WTC11 (cell line): ENCODE results near the gene GIPR. TPM values are rescaled to one million over a fixed set of nuclear protein-coding genes. Genes with fewer than 3 reads are reported as not detected.
A peak's percentile ranks its signal among the peaks of the same experiment; 100 is the strongest.

Experiments used
- CREB1 ChIP-seq: sonication (generic); formaldehyde crosslinking; IDR thresholded peaks from 2 replicates; pipeline ENCODE4 v1.8.0; 2023; ENCODE audit warnings: mild to moderate bottlenecking, missing genetic modification reagents
- CREM ChIP-seq: sonication (generic); formaldehyde crosslinking; IDR thresholded peaks from 2 replicates; pipeline ENCODE4 v1.8.1; 2022; ENCODE audit warnings: mild to moderate bottlenecking, missing genetic modification reagents, moderate library complexity
- GTF2I ChIP-seq: fragments of 250-450 bp; sonication (Bioruptor Pico); conservative IDR thresholded peaks from 2 replicates; pipeline ENCODE4 v1.4.0; 2021; ENCODE audit warnings: mild to moderate bottlenecking
- SOX15 ChIP-seq: fragments of 250-450 bp; sonication (Bioruptor Pico); IDR thresholded peaks from 2 replicates; pipeline ENCODE4 v1.9.0; 2021; ENCODE audit warnings: mild to moderate bottlenecking
- TCF7 ChIP-seq: sonication (generic); formaldehyde crosslinking; IDR thresholded peaks from 2 replicates; pipeline ENCODE4 v1.8.0; 2022; ENCODE audit warnings: mild to moderate bottlenecking, low read depth, missing genetic modification reagents, moderate library complexity
- ZNF396 ChIP-seq: fragments of 250-450 bp; sonication (Bioruptor Pico); IDR thresholded peaks from 2 replicates; pipeline ENCODE4 v1.8.0; 2021; ENCODE audit warnings: mild to moderate bottlenecking, moderate library complexity, borderline replicate concordance
- total RNA-seq: library from RNA; stranded (reverse); gene quantifications from 3 replicates; pipeline ENCODE4 v1.2.3, GENCODE V29; 2021
- TF ChIP-seq, protein P1 (sequence below): sonication (generic); formaldehyde crosslinking; IDR thresholded peaks from 2 replicates; pipeline ENCODE4 v1.8.1; 2023; ENCODE audit warnings: mild to moderate bottlenecking, missing genetic modification reagents, moderate library complexity
- TF ChIP-seq, protein P2 (sequence below): sonication (generic); formaldehyde crosslinking; conservative IDR thresholded peaks from 2 replicates; pipeline ENCODE4 v1.8.1; 2023; ENCODE audit warnings: mild to moderate bottlenecking, low read depth, missing genetic modification reagents, moderate library complexity
- TF ChIP-seq, protein P3 (sequence below): sonication (generic); formaldehyde crosslinking; IDR thresholded peaks from 2 replicates; pipeline ENCODE4 v1.8.1; 2023; ENCODE audit warnings: mild to moderate bottlenecking, missing genetic modification reagents, borderline replicate concordance
- TF ChIP-seq, protein P4 (sequence below): sonication (generic); formaldehyde crosslinking; IDR thresholded peaks from 2 replicates; pipeline ENCODE4 v1.8.1; 2023; ENCODE audit warnings: mild to moderate bottlenecking, moderate library complexity, missing genetic modification reagents
- TF ChIP-seq, protein P5 (sequence below): sonication (generic); formaldehyde crosslinking; IDR thresholded peaks from 2 replicates; pipeline ENCODE4 v1.8.0; 2022; ENCODE audit warnings: mild to moderate bottlenecking, missing genetic modification reagents
- TF ChIP-seq, protein P6 (sequence below): fragments of 200-600 bp; IDR thresholded peaks from 2 replicates; pipeline ENCODE4 v1.8.0; 2022; ENCODE audit warnings: antibody characterized with exemption

Gene GIPR
- total RNA-seq, 1 experiment from 2014 or later: 1.8 TPM

DNA sequence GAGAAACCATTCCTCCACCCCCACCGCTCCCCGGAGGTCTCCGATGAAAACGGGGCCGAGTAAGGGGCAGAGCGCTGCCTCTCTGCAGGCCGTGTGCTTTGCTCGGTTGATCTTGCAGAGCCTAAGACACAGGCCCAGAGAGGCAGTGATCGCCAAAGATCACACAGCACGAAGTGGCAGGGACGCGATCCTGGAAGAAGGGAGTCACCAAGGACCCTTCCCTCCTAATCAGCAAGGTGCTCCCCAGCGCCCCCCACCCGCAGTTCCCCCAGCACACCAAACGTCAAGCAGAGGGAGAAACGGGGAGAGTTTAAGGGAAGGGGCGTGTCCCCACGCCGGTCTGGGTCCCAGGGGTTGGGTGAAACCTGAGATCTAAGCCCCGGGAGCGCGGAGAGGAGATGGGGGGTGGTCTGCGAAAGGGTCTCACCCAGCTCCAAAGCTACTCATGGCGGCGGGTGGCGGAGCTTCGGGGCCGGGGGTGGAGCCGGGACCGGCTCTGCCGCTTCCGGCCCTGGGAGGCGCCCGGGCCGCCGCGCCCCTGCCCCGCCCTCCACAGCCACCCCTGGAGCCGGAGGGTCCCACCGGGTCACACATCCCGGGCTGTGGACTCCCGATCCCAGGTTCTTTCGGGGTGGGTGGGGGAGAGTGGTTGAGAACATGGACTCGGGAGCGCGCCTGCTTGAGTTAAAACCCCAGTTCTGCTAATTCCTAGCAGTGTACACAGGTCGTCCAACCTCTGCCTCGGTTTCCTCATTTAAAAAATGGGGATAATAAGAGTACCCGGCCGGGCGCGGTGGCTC is 28.9 kb upstream of the GIPR start, which contains the start of gene EML2 (continued):
- TF ChIP-seq, protein P1, sequence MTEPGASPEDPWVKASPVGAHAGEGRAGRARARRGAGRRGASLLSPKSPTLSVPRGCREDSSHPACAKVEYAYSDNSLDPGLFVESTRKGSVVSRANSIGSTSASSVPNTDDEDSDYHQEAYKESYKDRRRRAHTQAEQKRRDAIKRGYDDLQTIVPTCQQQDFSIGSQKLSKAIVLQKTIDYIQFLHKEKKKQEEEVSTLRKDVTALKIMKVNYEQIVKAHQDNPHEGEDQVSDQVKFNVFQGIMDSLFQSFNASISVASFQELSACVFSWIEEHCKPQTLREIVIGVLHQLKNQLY (CRISPR knock-in tag): no peak
- TF ChIP-seq GTF2I (CRISPR knock-in tag) (peak; percentile 75; the same call in 1 of the 2 replicates), CREM (0 out of 2 replicates have a peak, but pooled peaks have one; percentile 26), TCF7 (CRISPR knock-in tag) (no peak), CREB1 (CRISPR knock-in tag) (no peak), SOX15 (CRISPR knock-in tag) (no peak), ZNF396 (CRISPR knock-in tag) (no peak)
- TF ChIP-seq, protein P2, sequence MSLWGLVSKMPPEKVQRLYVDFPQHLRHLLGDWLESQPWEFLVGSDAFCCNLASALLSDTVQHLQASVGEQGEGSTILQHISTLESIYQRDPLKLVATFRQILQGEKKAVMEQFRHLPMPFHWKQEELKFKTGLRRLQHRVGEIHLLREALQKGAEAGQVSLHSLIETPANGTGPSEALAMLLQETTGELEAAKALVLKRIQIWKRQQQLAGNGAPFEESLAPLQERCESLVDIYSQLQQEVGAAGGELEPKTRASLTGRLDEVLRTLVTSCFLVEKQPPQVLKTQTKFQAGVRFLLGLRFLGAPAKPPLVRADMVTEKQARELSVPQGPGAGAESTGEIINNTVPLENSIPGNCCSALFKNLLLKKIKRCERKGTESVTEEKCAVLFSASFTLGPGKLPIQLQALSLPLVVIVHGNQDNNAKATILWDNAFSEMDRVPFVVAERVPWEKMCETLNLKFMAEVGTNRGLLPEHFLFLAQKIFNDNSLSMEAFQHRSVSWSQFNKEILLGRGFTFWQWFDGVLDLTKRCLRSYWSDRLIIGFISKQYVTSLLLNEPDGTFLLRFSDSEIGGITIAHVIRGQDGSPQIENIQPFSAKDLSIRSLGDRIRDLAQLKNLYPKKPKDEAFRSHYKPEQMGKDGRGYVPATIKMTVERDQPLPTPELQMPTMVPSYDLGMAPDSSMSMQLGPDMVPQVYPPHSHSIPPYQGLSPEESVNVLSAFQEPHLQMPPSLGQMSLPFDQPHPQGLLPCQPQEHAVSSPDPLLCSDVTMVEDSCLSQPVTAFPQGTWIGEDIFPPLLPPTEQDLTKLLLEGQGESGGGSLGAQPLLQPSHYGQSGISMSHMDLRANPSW (CRISPR knock-in tag): no peak
- TF ChIP-seq, protein P3, sequence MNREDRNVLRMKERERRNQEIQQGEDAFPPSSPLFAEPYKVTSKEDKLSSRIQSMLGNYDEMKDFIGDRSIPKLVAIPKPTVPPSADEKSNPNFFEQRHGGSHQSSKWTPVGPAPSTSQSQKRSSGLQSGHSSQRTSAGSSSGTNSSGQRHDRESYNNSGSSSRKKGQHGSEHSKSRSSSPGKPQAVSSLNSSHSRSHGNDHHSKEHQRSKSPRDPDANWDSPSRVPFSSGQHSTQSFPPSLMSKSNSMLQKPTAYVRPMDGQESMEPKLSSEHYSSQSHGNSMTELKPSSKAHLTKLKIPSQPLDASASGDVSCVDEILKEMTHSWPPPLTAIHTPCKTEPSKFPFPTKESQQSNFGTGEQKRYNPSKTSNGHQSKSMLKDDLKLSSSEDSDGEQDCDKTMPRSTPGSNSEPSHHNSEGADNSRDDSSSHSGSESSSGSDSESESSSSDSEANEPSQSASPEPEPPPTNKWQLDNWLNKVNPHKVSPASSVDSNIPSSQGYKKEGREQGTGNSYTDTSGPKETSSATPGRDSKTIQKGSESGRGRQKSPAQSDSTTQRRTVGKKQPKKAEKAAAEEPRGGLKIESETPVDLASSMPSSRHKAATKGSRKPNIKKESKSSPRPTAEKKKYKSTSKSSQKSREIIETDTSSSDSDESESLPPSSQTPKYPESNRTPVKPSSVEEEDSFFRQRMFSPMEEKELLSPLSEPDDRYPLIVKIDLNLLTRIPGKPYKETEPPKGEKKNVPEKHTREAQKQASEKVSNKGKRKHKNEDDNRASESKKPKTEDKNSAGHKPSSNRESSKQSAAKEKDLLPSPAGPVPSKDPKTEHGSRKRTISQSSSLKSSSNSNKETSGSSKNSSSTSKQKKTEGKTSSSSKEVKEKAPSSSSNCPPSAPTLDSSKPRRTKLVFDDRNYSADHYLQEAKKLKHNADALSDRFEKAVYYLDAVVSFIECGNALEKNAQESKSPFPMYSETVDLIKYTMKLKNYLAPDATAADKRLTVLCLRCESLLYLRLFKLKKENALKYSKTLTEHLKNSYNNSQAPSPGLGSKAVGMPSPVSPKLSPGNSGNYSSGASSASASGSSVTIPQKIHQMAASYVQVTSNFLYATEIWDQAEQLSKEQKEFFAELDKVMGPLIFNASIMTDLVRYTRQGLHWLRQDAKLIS (CRISPR knock-in tag): no peak
- TF ChIP-seq, protein P4, sequence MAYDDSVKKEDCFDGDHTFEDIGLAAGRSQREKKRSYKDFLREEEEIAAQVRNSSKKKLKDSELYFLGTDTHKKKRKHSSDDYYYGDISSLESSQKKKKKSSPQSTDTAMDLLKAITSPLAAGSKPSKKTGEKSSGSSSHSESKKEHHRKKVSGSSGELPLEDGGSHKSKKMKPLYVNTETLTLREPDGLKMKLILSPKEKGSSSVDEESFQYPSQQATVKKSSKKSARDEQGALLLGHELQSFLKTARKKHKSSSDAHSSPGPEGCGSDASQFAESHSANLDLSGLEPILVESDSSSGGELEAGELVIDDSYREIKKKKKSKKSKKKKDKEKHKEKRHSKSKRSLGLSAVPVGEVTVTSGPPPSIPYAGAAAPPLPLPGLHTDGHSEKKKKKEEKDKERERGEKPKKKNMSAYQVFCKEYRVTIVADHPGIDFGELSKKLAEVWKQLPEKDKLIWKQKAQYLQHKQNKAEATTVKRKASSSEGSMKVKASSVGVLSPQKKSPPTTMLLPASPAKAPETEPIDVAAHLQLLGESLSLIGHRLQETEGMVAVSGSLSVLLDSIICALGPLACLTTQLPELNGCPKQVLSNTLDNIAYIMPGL (CRISPR knock-in tag): peak; percentile 81
- TF ChIP-seq, protein P5, sequence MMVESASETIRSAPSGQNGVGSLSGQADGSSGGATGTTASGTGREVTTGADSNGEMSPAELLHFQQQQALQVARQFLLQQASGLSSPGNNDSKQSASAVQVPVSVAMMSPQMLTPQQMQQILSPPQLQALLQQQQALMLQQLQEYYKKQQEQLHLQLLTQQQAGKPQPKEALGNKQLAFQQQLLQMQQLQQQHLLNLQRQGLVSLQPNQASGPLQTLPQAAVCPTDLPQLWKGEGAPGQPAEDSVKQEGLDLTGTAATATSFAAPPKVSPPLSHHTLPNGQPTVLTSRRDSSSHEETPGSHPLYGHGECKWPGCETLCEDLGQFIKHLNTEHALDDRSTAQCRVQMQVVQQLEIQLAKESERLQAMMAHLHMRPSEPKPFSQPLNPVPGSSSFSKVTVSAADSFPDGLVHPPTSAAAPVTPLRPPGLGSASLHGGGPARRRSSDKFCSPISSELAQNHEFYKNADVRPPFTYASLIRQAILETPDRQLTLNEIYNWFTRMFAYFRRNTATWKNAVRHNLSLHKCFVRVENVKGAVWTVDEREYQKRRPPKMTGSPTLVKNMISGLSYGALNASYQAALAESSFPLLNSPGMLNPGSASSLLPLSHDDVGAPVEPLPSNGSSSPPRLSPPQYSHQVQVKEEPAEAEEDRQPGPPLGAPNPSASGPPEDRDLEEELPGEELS: 0 out of 2 replicates have a peak, but pooled peaks have one; percentile 22
- TF ChIP-seq, protein P6, sequence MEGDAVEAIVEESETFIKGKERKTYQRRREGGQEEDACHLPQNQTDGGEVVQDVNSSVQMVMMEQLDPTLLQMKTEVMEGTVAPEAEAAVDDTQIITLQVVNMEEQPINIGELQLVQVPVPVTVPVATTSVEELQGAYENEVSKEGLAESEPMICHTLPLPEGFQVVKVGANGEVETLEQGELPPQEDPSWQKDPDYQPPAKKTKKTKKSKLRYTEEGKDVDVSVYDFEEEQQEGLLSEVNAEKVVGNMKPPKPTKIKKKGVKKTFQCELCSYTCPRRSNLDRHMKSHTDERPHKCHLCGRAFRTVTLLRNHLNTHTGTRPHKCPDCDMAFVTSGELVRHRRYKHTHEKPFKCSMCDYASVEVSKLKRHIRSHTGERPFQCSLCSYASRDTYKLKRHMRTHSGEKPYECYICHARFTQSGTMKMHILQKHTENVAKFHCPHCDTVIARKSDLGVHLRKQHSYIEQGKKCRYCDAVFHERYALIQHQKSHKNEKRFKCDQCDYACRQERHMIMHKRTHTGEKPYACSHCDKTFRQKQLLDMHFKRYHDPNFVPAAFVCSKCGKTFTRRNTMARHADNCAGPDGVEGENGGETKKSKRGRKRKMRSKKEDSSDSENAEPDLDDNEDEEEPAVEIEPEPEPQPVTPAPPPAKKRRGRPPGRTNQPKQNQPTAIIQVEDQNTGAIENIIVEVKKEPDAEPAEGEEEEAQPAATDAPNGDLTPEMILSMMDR: no peak
